GM18867 (cell line): ENCODE measurements around the gene WNT16.

Source experiments
- ATAC-seq: cut with Tn5 transposase; IDR thresholded peaks from one replicate; pipeline ENCODE4 v1.9.1; 2021; ENCODE audit warnings: mild to moderate bottlenecking, moderate library complexity; ENCODE audit not compliant: unreplicated experiment

The WNT16 gene

DNA sequence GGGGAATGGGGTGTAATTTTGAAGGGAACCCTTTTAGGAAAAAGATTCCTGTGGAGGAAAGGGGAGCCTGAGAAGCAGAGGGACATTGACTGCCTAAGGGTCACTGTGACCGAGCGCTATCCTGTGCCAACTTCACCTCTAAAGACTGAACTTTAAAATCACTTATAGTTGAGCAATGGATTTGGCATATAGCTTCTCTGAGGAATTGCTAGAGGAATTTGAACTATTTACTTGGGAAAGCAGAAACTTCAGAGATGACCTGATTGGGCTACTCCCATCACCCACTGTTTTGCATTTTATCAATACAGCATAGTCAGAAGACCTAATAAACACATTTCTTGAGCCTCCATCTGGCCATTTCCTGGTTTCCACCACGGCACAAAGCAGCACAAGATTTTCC lies 23.7 kb upstream of the WNT16 start:
- ATAC-seq, result no peak

GRCh38 chr7:121306565-121306964 lies 22.2 kb upstream of the WNT16 start:
- ATAC-seq, result peak; percentile 30

DNA sequence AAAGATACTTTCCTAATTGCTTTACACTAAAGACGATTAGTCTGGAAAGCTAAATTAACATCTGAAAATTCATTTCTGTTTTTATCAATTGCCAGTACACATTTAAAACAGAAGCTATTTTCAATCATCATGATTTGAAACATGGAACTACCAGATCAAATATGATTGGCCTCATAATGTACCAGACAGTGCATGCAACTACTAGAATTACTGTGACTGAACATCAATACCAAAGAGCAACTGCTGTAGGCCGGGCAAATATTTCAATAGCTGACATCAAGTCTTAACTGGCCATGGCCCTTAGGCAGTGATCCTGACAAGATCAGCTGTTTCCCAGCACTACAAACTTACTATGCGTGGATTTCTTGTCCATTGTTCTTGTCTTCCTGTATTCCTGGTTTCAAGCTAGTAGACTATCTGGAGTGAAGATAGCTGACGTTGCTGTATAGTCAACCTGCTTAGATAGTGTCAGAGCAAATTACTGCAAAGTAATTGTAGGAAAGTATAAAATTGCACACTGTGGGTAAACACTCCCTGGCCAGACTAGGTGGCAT lies 21.7 kb upstream of the WNT16 start:
- peak; percentile 31 for ATAC-seq

DNA sequence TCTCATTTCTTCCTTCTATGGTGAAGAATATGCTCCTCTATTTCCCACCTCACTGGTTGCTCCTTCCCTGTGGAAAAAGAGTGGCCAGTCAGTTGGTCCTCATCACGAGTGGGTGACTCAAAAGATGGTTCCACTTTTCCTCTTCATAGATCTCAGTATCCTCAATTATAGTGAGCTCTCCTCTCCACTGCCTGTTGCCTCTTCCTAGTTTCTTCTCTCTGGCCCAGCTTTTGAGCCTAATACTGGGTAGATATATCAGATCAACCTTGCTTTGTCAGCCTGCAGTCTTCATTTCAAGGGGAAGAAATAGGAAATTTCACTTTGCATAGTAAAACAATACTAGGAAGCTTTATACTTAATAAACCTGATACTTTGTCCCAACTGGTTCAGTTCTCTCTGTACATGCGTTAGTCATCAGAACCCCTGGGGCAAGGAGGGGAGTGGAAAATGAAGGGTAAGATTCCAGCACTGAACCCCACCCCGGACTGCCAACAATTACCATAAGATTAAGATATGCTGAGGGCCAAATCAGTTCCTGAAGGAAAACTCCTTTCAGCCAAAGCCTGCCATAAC lies 15.5 kb upstream of the WNT16 start:
- no peak for ATAC-seq

DNA sequence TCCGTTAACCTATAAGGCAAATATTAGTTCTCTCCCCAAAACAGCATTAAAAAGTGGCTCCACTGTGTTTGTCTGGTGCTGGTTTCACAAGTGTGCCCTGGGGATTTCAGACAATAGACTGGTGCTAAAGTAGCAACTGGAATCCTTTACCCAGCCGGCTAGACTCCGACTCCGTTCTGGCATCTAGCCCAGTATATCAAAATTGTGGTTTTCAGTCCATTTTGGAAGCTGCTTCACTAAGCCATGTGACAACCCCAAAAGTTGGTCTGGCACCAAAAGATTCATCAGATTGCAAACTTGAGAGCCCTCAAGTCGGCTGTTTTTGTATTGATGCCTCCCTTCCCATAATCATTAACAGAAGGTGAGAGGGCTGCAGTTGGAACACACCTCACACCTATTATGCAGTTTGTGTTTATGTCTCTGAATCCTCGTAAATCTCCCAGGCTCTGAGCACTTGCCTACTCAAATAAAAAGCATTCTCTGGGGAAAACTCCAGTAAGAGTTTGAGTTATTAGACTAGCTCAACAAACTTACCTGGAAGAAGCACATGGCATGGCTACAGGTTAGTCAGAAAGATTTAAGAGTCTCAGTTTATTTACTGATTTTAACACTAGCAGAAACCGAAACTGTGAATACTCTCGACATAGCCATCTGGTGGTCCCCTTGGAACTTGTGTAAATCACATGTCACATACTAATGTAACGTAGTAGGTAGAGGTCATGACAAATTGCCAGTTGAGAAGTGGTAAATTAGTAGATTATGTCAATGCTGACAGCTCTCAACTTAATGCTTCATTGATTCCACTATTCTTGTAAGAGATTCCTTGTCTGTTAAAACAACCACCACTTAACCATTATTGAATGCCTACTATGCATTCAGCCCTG lies 14.8 kb upstream of the WNT16 start:
- peak; percentile 93 for ATAC-seq

DNA sequence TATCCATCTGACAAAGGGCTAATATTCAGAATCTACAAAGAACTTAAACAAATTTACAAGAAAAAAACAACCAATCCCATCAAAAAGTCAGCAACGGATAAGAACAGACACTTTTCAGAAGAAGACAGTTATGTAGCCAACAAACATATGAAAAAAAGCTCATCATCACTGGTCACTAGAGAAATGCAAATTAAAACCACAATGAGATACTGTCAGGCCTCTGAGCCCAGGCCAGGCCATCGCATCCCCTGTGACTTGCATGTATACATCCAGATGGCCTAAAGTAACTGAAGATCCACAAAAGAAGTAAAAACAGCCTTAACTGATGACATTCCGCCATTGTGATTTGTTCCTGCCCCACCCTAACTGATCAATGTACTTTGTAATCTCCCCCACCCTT lies 13.6 kb upstream of the WNT16 start:
- ATAC-seq, result peak; percentile 30

DNA sequence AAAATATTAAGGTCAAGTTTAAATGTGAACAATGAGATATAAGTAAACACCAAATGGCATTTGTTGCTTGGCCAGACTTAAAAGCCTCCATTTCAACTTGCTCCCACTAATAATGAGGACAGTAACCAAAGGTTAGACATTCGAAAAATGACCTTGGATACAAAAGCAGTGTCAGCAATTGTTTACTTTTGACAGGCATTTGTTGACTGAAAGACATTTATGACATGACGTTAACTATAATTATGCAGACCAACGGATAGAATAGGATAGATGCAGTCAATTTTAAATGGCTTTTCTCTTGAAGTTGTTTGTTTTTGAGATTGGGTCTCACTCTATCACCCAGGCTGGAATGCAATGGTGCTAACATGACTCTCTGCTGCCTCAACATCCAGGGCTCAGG lies 6.3 kb upstream of the WNT16 start:
- no peak for ATAC-seq

- no peak for ATAC-seq
These were observed 5.1 kb upstream of the WNT16 start for GRCh38 chr7:121323515-121324302.

DNA sequence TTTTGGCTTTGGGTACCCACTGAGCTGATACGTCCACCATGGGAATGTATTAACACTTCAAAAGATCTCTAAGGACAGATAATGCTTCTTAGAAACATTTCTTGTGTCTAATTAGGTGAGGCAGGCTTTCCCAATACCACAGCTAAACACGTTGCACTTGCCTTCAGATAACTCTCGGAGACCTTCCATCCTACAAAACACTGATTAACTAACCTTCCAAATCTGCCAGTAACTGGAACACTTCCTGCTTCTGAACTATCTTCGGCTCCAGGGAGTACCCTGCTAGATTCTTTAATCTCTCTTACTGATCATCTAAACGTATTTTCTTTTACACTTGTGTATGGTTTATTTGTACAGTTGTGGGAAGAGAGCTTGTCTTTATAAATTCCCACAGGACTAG lies 1.1 kb upstream of the WNT16 start:
- no peak for ATAC-seq

DNA sequence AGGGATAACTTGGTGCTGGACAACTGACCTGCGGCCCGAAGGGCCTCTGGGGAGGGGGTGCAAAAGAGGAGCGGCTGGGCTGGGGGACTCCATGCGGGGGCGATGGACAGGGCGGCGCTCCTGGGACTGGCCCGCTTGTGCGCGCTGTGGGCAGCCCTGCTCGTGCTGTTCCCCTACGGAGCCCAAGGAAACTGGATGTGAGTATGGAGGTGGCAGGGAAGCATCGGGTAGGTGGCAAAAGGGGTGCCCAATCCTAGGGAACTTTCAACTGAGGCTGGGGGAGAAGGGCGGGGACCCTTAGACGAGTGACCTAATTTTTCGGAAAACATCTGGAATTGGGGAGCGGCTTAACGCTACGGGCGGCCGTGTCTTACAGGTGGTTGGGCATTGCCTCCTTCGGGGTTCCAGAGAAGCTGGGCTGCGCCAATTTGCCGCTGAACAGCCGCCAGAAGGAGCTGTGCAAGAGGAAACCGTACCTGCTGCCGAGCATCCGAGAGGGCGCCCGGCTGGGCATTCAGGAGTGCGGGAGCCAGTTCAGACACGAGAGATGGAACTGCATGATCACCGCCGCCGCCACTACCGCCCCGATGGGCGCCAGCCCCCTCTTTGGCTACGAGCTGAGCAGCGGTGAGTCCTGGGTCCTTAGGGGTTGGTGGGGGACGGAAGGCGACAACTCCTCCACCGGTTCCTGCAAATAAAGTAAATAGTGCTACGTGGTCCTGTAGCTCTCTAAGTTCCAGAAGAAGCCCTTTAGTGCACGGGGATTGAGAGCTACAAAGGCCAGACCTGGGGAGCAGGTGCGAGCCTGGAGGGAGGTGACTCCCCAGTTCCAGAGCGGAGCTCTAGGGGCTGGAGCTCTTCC lies 622 bp downstream of the WNT16 start:
- peak; percentile 63 for ATAC-seq

DNA sequence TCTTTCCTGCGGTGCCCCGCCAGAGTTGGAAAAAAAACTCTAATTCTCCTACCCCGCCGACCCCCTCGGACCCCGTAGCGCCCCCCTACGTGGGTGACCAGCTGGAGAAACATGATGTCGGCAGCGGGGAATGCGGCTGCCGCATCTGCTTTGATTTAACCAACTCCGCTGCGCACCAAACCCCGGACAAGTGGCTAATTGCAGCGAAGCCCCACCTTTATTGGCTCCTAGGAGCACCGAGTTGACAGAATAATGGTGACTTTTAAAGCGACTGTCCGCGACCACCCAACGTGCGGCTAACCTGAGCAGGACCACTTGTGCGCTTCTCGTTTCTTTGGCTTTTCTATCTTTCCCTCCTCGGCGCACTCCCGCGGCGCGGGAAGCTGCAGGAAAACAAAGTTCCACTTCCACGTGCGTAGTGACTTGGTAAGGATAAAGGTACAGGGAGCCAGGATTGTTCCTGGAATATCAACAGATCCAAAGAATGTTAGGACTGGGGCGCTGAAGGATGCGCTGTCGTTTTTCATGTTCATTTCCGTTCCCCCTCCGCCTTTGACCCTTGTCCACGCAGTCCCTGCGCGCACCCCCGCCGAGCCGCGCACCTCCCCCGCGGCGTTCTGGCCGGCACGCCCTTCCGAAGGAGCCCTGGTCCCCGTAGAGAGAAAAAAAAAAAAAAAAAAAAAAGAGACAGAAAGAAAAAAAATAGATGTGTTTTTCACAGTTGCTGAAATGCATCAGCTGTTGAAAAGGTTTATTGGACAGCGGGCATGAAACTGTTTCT lies 1.4 kb downstream of the WNT16 start:
- peak; percentile 36 for ATAC-seq

DNA sequence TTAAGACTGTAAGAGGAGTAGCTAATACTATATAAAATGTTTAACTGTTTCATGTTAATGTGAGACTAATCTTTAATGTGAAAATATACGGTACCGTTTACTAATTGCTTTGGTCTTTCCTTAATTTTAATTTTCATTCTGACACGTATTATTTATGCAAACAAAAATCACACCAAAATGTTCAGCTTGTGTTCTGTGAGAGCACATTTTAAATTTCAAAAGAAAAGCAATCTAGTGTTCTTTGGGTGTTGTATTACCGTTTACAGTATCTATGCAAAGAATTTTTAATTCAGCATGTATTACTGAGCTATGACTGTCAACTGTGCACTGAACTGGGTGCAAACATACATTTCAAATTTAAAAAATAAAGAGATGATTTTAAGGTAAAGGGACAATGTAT lies 2.2 kb downstream of the WNT16 start:
- ATAC-seq, result no peak

GRCh38 chr7:121331574-121331973 lies 2.8 kb downstream of the WNT16 start:
- no peak for ATAC-seq

- no peak for ATAC-seq
These were observed 5.6 kb downstream of the WNT16 start for GRCh38 chr7:121334376-121334775.

GRCh38 chr7:121334875-121335648 lies 6.3 kb downstream of the WNT16 start:
- no peak for ATAC-seq

DNA sequence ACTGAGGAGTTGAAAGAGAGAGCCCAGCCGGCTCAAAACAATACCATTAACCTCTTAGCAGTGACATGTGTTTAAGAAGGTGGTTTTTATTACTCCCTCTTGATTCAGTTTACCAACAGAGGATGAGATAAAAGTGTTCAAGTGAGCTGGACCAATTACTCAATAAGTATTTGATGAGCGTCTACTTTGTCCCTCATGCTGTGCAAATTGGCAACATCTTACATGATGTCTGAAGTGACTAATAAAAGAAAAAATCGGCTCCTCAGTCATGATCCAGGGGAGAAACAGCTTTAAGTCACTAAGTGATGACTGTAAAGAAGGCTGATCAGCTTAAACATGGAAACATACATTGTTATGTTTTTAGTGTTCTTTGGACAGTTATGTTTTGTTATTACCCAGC lies 7.8 kb downstream of the WNT16 start:
- no peak for ATAC-seq

DNA sequence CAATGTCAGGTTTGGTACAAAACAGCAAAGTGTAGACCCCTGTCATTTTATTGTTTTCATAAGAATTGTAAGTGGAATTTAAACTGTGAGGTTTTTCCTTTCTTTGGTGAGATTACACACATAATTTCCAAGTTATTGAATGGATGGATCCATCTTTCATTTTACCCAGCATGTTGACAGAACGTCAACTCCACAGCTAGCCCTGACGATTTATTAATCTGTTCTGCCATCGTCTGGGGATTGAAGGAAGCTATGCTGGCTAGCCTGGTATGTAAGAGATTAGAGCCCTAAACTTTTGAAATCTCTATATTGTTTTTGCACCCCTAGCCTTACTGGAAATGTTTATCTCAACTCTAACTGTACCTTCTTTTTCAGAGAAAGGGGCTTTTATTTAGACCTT lies 8.6 kb downstream of the WNT16 start:
- ATAC-seq, result peak; percentile 44

DNA sequence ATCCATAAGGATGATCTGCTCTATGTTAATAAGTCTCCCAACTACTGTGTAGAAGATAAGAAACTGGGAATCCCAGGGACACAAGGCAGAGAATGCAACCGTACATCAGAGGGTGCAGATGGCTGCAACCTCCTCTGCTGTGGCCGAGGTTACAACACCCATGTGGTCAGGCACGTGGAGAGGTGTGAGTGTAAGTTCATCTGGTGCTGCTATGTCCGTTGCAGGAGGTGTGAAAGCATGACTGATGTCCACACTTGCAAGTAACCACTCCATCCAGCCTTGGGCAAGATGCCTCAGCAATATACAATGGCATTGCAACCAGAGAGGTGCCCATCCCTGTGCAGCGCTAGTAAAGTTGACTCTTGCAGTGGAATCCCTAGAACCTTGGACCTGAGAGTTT lies 10.3 kb downstream of the WNT16 start:
- peak; percentile 74 for ATAC-seq

- no peak for ATAC-seq
These were observed 13.1 kb downstream of the WNT16 start for GRCh38 chr7:121341933-121342332.
